PC-3 (cell line): ENCODE measurements around the gene RAB3C.

Experiments
- EZH2 ChIP-seq: fragments of 300-600 bp; sonication (generic); IDR thresholded peaks from one replicate; pipeline ENCODE4 v1.6.1; 2017; ENCODE audit warnings: antibody characterized with exemption, mild to moderate bottlenecking, low read length; ENCODE audit not compliant: unreplicated experiment
- EZH2phosphoT487 ChIP-seq: fragments of 300-600 bp; sonication (generic); IDR thresholded peaks from 2 replicates; pipeline ENCODE4 v1.6.1; 2018; ENCODE audit warnings: mild to moderate bottlenecking, antibody characterized with exemption, low read length, borderline replicate concordance
- TF ChIP-seq, protein P1 (sequence below): fragments of 300-600 bp; sonication (generic); conservative IDR thresholded peaks from 2 replicates; pipeline ENCODE4 v1.5.1; 2017; ENCODE audit warnings: antibody characterized with exemption, low read depth, mild to moderate bottlenecking, low read length

DNA sequence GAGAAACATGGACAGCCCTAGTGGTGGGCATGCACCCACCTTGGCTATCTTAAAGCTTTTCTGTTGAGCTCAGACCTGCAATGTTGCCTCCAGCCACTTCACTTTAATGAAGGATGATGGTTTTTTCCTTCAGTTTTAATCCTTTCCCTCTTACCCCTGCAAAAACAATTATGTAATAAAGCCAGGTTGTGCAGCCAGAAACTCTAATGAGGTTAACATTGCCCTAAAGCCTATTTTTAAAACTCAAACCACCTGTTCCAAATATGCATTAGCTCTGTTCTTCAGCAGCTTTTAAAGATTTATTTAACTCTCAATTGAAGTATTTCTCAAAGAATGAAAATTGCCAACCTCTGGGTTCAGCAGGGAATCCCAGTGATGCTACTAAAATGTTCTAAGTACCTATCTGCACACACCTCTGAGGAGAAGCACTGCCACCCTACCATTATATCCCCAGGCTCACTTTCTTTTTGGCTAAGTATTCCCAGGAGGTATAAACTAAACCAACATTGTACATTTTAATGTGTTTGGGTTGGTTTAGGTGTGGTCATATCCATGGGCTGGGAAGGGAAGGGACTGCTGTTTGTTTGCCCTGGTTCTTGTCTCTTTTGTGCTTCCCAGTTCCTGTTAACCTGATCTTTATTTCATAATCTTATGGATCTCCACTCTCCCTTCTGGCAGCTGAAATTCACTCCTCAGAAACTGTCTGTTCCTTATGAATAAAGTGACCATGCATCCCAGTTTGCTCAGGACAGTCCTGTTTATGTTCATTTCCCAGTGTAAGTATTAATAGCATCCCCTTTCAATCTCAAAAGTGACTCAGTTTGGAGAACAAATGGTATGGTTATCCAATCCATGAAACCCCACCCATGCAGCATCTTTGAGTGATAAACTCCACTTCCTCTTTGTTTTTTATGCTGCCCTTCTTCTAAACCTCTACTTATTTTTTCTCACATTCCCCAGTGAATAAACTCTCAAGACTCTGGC is 251.7 kb downstream of the RAB3C start:
- TF ChIP-seq, protein P1, sequence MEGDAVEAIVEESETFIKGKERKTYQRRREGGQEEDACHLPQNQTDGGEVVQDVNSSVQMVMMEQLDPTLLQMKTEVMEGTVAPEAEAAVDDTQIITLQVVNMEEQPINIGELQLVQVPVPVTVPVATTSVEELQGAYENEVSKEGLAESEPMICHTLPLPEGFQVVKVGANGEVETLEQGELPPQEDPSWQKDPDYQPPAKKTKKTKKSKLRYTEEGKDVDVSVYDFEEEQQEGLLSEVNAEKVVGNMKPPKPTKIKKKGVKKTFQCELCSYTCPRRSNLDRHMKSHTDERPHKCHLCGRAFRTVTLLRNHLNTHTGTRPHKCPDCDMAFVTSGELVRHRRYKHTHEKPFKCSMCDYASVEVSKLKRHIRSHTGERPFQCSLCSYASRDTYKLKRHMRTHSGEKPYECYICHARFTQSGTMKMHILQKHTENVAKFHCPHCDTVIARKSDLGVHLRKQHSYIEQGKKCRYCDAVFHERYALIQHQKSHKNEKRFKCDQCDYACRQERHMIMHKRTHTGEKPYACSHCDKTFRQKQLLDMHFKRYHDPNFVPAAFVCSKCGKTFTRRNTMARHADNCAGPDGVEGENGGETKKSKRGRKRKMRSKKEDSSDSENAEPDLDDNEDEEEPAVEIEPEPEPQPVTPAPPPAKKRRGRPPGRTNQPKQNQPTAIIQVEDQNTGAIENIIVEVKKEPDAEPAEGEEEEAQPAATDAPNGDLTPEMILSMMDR: no peak
- TF ChIP-seq EZH2 (no peak), EZH2phosphoT487 (no peak)
